CD8-positive, alpha-beta memory T cell (primary cell): ENCODE results near the gene PIGBOS1. TPM values are rescaled to one million over a fixed set of nuclear protein-coding genes. Genes with fewer than 3 reads are reported as not detected.
A peak's percentile ranks its signal among the peaks of the same experiment; 100 is the strongest.
"Not testable (repeated sequence)": the region's sequence is repeated elsewhere in the genome, so short reads cannot be mapped to it uniquely, and the experiment has no call there.

Source experiments
- CTCF ChIA-PET: fragments of 350-600 bp; sonication (Branson Sonifier 250); formaldehyde crosslinking; loops from one replicate; lab custom pipeline; 2021; ENCODE audit warnings: antibody characterized with exemption; lab: Charles Lee
- POLR2A ChIA-PET: fragments of 350-600 bp; sonication (Branson Sonifier 250); formaldehyde crosslinking; loops from one replicate; lab custom pipeline; 2021; ENCODE audit warnings: antibody characterized with exemption; lab: Charles Lee
- DNase-seq, 5 donors: peaks; one replicate each; pipeline versions ENCODE4 v3.0.0 to v3.0.0-alpha.2; 2020 to 2022; ENCODE audit warnings: mixed read lengths in 1 of 5
- H3K27ac ChIP-seq: one replicate; pipeline ENCODE4 v1.7.0; 2013; ENCODE audit warnings: low read depth, mild to moderate bottlenecking, low read length, moderate library complexity
- H3K27me3 ChIP-seq: 2 replicates; pipeline ENCODE4 v1.7.0; 2013; ENCODE audit warnings: low read length, mild to moderate bottlenecking; ENCODE audit not compliant: insufficient read depth, poor library complexity, severe bottlenecking
- H3K36me3 ChIP-seq: 2 replicates; pipeline ENCODE4 v1.7.0; 2013; ENCODE audit warnings: mild to moderate bottlenecking, low read length, moderate library complexity; ENCODE audit not compliant: insufficient read depth
- H3K4me1 ChIP-seq: 2 replicates; pipeline ENCODE4 v1.7.0; 2013; ENCODE audit warnings: mild to moderate bottlenecking, low read length, moderate library complexity; ENCODE audit not compliant: insufficient read depth
- H3K4me3 ChIP-seq: 2 replicates; pipeline ENCODE4 v1.7.0; 2013; ENCODE audit warnings: mild to moderate bottlenecking, low read length
- H3K9me3 ChIP-seq: 2 replicates; pipeline ENCODE4 v1.7.0; 2013; ENCODE audit warnings: mild to moderate bottlenecking, low read length
- H3K27ac Mint-ChIP-seq, 8 donors: one replicate each; pipeline ENCODE4 v1.8.0; 2020 to 2021; ENCODE audit warnings: mixed read lengths in 8 of 8, mild to moderate bottlenecking in 6 of 8, inconsistent platforms in 3 of 8, moderate library complexity in 3 of 8
- H3K27me3 Mint-ChIP-seq, 2 donors: one replicate each; pipeline ENCODE4 v1.8.0; 2020 to 2021; ENCODE audit warnings: mixed read lengths in 2 of 2, mild to moderate bottlenecking in 1 of 2, moderate library complexity in 1 of 2
- H3K36me3 Mint-ChIP-seq, 3 donors: one replicate each; pipeline ENCODE4 v1.8.0; 2020 to 2021; ENCODE audit warnings: mixed read lengths in 3 of 3, inconsistent platforms in 1 of 3, mild to moderate bottlenecking in 1 of 3
- H3K4me1 Mint-ChIP-seq, 3 donors: one replicate each; pipeline ENCODE4 v1.8.0; 2020 to 2021; ENCODE audit warnings: mixed read lengths in 3 of 3, inconsistent platforms in 1 of 3, mild to moderate bottlenecking in 1 of 3
- H3K4me3 Mint-ChIP-seq, 7 donors: one replicate each; pipeline ENCODE4 v1.8.0; 2020 to 2021; ENCODE audit warnings: mixed read lengths in 7 of 7, mild to moderate bottlenecking in 6 of 7, moderate library complexity in 4 of 7, inconsistent platforms in 2 of 7
- H3K9me3 Mint-ChIP-seq, 5 donors: one replicate each; pipeline ENCODE4 v1.8.0; 2020 to 2022; ENCODE audit warnings: mixed read lengths in 5 of 5, mild to moderate bottlenecking in 3 of 5, moderate library complexity in 2 of 5, inconsistent platforms in 1 of 5
- polyA plus RNA-seq: library from polyadenylated mRNA; unstranded; fragments of 300-500 nt; fragmentation: Illumina TruSeq; gene quantifications from one replicate; pipeline ENCODE4 v1.2.3, GENCODE V29; 2021
- total RNA-seq, 2 experiments: library from RNA; stranded (reverse); gene quantifications; one replicate each; pipeline ENCODE4 v1.2.3, GENCODE V29; 2021

Gene PIGBOS1
- total and polyA plus RNA-seq, 3 experiments from 2014 or later = 11.5 to 43.9 (median 11.9) TPM

DNA sequence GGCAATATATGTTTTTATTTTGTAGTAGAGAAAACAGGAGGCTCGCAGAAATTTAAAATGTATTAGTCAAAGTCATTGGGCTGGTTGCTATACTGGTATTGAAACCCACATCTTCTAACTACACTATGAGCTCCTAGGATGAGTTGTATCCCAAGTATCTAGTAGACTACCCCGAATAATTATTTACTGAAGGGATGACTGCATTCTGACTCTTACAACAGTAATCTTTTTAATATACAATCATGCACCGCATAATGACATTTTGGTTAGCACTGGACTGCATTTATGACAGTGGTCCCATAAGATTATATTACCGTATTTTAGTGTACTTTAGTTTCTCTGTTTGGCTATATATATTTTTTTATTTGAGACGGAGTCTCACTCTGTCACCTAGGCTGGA, 15.4 kb upstream of the PIGBOS1 start:
- no peak overlapping the region for H3K27ac ChIP-seq
- Mint-ChIP-seq H3K4me3 (no peak overlapping the region), H3K9me3 (no peaks in the 10 kb centered on the region), H3K27ac (no peak overlapping the region), H3K27me3 (no peaks in the 10 kb centered on the region), H3K4me1 (no peaks in the 10 kb centered on the region), H3K36me3 (peaks cover 0 to 72% (median 15%) of the 10 kb centered on the region in 3 donors)
- peaks cover 6% of the 10 kb centered on the region for H3K36me3 ChIP-seq
- H3K4me3 ChIP-seq = no peak overlapping the region
- POLR2A ChIA-PET = no interaction called here
- no peaks in the 10 kb centered on the region for H3K27me3 ChIP-seq
- no peaks in the 10 kb centered on the region for H3K9me3 ChIP-seq
- no peaks in the 10 kb centered on the region for H3K4me1 ChIP-seq
- DNase-seq = no peak
- CTCF ChIA-PET = no interaction called here

- ChIA-PET POLR2A (no interaction called here), CTCF (no interaction called here)
- H3K9me3 ChIP-seq = no peaks in the 10 kb centered on the region
- Mint-ChIP-seq H3K27me3 (peaks cover 0 to 2% of the 10 kb centered on the region in 2 donors), H3K36me3 (peaks cover 0 to 51% (median 8%) of the 10 kb centered on the region in 3 donors), H3K4me3 (no peak overlapping the region), H3K4me1 (peaks cover 15 to 24% (median 18%) of the 10 kb centered on the region in 3 donors), H3K9me3 (no peaks in the 10 kb centered on the region), H3K27ac (no peak overlapping the region)
- peaks cover 8% of the 10 kb centered on the region for H3K36me3 ChIP-seq
- H3K4me1 ChIP-seq = no peaks in the 10 kb centered on the region
- no peak for DNase-seq
- H3K4me3 ChIP-seq = no peak overlapping the region
- no peak overlapping the region for H3K27ac ChIP-seq
- no peaks in the 10 kb centered on the region for H3K27me3 ChIP-seq
Measured at GRCh38 chr15:55327387-55327786, 8.5 kb upstream of the PIGBOS1 start.

DNA sequence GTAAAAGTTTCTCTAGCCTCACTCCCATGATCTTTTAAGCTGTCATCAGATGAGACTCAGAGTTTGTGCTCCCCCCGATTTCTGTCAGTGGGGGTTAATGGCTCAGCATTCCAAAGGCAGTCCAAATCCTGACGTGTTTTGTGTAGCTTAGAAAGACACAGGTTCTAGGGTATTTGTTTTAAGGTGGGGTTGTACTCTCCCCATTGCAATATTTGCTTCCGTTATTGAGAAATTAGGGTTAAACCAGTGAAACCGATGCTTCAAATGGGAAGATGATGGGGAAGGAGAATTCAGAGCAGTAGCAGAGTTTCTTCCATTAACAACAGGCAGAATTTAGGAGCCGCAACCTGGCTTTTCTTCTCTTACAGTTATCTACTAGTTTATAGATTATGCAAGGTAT, 3.5 kb upstream of the PIGBOS1 start:
- Histone ChIP-seq H3K9me3 (no peaks in the 10 kb centered on the region), H3K4me1 (peaks cover 32% of the 10 kb centered on the region), H3K4me3 (no peak overlapping the region), H3K27me3 (no peaks in the 10 kb centered on the region), H3K36me3 (peaks cover 3% of the 10 kb centered on the region), H3K27ac (no peak overlapping the region)
- H3K27me3 Mint-ChIP-seq = peaks cover 0 to 2% of the 10 kb centered on the region in 2 donors
- ChIA-PET CTCF (interaction anchor here (0.9 kb wide), 1 partner anchor 117 kb away, joined by 4 read pairs; no protein-coding TSS in a partner anchor), POLR2A (no interaction called here)
- peaks cover 47 to 61% (median 54%) of the 10 kb centered on the region in 3 donors for H3K4me1 Mint-ChIP-seq
- peak overlapping the region in 2 of 8 donors; percentile 32 to 35 for H3K27ac Mint-ChIP-seq
- H3K36me3 Mint-ChIP-seq = peaks cover 0 to 35% (median 5%) of the 10 kb centered on the region in 3 donors
- H3K4me3 Mint-ChIP-seq = peak overlapping the region in 1 of 7 donors; percentile 3
- DNase-seq = no peak
- H3K9me3 Mint-ChIP-seq = no peaks in the 10 kb centered on the region

DNA sequence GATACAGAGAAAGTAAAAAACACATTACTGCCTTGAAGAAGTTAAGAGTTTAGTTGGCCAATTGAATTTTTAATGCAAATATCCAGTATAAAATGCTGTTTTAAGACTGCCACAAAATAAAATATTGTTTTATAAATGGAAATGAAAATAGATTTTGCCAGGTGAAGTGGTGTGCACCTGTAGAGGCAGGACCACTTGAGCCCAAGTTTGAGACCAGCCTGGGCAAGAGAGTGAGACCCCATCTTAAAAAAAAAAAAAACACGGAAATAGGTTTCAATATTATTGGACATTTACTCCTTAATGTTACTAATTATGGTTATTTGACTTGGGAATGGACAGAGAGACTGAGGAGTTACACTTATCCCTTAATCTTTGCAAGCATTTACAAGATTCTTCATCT, 2.0 kb upstream of the PIGBOS1 start:
- H3K4me3 Mint-ChIP-seq = peak overlapping the region in 4 of 7 donors; percentile 2 to 54 (median 26)
- H3K4me3 ChIP-seq = no peak overlapping the region
- H3K36me3 Mint-ChIP-seq = peaks cover 0 to 39% (median 5%) of the 10 kb centered on the region in 3 donors
- peaks cover 57 to 74% (median 68%) of the 10 kb centered on the region in 3 donors for H3K4me1 Mint-ChIP-seq
- H3K36me3 ChIP-seq = no peaks in the 10 kb centered on the region
- ChIA-PET POLR2A (no interaction called here), CTCF (no interaction called here)
- no peak for DNase-seq
- peaks cover 0 to 2% of the 10 kb centered on the region in 2 donors for H3K27me3 Mint-ChIP-seq
- H3K4me1 ChIP-seq = peaks cover 38% of the 10 kb centered on the region
- H3K27me3 ChIP-seq = no peaks in the 10 kb centered on the region
- H3K27ac ChIP-seq = no peak overlapping the region
- H3K9me3 ChIP-seq = no peaks in the 10 kb centered on the region
- H3K27ac Mint-ChIP-seq = peak overlapping the region in 4 of 8 donors; percentile 2 to 55 (median 26)
- H3K9me3 Mint-ChIP-seq = no peaks in the 10 kb centered on the region

GRCh38 chr15:55320238-55320550, 1.3 kb upstream of the PIGBOS1 start:
- Mint-ChIP-seq H3K27me3 (peaks cover 0 to 2% of the 10 kb centered on the region in 2 donors), H3K4me1 (peaks cover 62 to 81% (median 73%) of the 10 kb centered on the region in 3 donors), H3K9me3 (no peaks in the 10 kb centered on the region), H3K27ac (peak overlapping the region in 7 of 8 donors; percentile 66 to 100 (median 77)), H3K4me3 (peak overlapping the region; percentile 84 to 100 (median 98)), H3K36me3 (peaks cover 0 to 40% (median 5%) of the 10 kb centered on the region in 3 donors)
- peak overlapping the region; percentile 99 for H3K27ac ChIP-seq
- ChIA-PET CTCF (interaction anchor here (0.8 to 2.8 kb wide), 2 partner anchors 53 to 119 kb away, joined by 3 to 11 read pairs; no protein-coding TSS in a partner anchor), POLR2A (interaction anchor here (0.6 to 2.3 kb wide), 4 partner anchors 53 to 123 kb away, joined by 3 to 19 read pairs (median 15); partner anchors contain the start of genes CCPG1, PIERCE2 and RSL24D1)
- H3K4me1 ChIP-seq = peaks cover 38% of the 10 kb centered on the region
- H3K4me3 ChIP-seq = peak overlapping the region; percentile 91
- no peaks in the 10 kb centered on the region for H3K9me3 ChIP-seq
- no peaks in the 10 kb centered on the region for H3K27me3 ChIP-seq
- no peaks in the 10 kb centered on the region for H3K36me3 ChIP-seq
- DNase-seq = no peak

- Histone ChIP-seq H3K36me3 (no peaks in the 10 kb centered on the region), H3K4me1 (peaks cover 38% of the 10 kb centered on the region), H3K9me3 (no peaks in the 10 kb centered on the region), H3K4me3 (peak overlapping the region; percentile 91), H3K27ac (peak overlapping the region; percentile 99), H3K27me3 (no peaks in the 10 kb centered on the region)
- POLR2A ChIA-PET = interaction anchor here (0.6 to 2.3 kb wide), 8 partner anchors 20 to 123 kb away, joined by 3 to 19 read pairs (median 4); partner anchors contain the start of genes CCPG1, PIERCE2 and RSL24D1
- peak overlapping the region; percentile 99 to 100 (median 100) for H3K27ac Mint-ChIP-seq
- H3K4me1 Mint-ChIP-seq = peaks cover 67 to 86% (median 78%) of the 10 kb centered on the region in 3 donors
- no peaks in the 10 kb centered on the region for H3K9me3 Mint-ChIP-seq
- CTCF ChIA-PET = interaction anchor here (0.8 to 2.8 kb wide), 10 partner anchors 29 to 123 kb away, joined by 3 to 18 read pairs (median 4); partner anchors contain the start of genes CCPG1, PIERCE2 and RSL24D1
- H3K4me3 Mint-ChIP-seq = peak overlapping the region; percentile 98 to 100 (median 98)
- H3K36me3 Mint-ChIP-seq = peaks cover 0 to 41% (median 5%) of the 10 kb centered on the region in 3 donors
- no peak for DNase-seq
- peaks cover 0 to 2% of the 10 kb centered on the region in 2 donors for H3K27me3 Mint-ChIP-seq
Measured at GRCh38 chr15:55319537-55320237, 764 bp upstream of the PIGBOS1 start.

DNA sequence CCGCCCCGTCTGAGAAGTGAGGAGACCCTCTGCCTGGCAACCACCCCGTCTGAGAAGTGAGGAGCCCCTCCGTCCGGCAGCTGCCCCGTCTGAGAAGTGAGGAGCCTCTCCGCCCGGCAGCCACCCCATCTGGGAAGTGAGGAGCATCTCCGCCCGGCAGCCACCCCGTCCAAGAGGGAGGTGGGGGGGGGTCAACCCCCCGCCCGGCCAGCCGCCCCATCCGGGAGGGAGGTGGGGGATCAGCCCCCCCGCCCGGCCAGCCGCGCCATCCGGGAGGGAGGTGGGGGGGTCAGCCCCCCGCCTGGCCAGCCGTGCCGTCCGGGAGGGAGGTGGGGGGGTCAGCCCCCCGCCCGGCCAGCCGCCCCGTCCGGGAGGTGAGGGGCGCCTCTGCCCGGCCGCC, 16.1 kb downstream of the PIGBOS1 start:
- peaks cover 5 to 16% (median 5%) of the 10 kb centered on the region in 3 donors for H3K36me3 Mint-ChIP-seq
- H3K9me3 ChIP-seq, H3K4me1 Mint-ChIP-seq, H3K36me3 ChIP-seq, H3K4me3 Mint-ChIP-seq, DNase-seq, H3K27me3 Mint-ChIP-seq, H3K9me3 Mint-ChIP-seq, CTCF ChIA-PET, H3K27me3 ChIP-seq, H3K4me1 ChIP-seq, H3K27ac Mint-ChIP-seq, H3K4me3 ChIP-seq, H3K27ac ChIP-seq, POLR2A ChIA-PET: not testable (repeated sequence)

- H3K9me3 ChIP-seq = no peaks in the 10 kb centered on the region
- H3K4me1 Mint-ChIP-seq = no peaks in the 10 kb centered on the region
- H3K4me1 ChIP-seq = no peaks in the 10 kb centered on the region
- no peak overlapping the region for H3K4me3 Mint-ChIP-seq
- no peaks in the 10 kb centered on the region for H3K9me3 Mint-ChIP-seq
- DNase-seq = no peak
- no peaks in the 10 kb centered on the region for H3K36me3 Mint-ChIP-seq
- no peaks in the 10 kb centered on the region for H3K27me3 ChIP-seq
- ChIA-PET POLR2A (interaction anchor here (0.6 kb wide), 2 partner anchors 34 to 56 kb away, joined by 3 read pairs; no protein-coding TSS in a partner anchor), CTCF (no interaction called here)
- no peaks in the 10 kb centered on the region for H3K27me3 Mint-ChIP-seq
- H3K27ac Mint-ChIP-seq = peak overlapping the region in 1 of 8 donors; percentile 74
- no peaks in the 10 kb centered on the region for H3K36me3 ChIP-seq
- no peak overlapping the region for H3K4me3 ChIP-seq
- no peak overlapping the region for H3K27ac ChIP-seq
Measured at GRCh38 chr15:55297315-55297714, 21.6 kb downstream of the PIGBOS1 start.
